ENCODE measurements around the gene TM4SF4. TPM values are rescaled to one million over a fixed set of nuclear protein-coding genes. Genes with fewer than 3 reads are reported as not detected.

The TM4SF4 gene
- total RNA-seq, 1 donor from 2014 or later: not detected

GRCh38 chr3:149548669-149549065 is 74.2 kb downstream of the TM4SF4 start:
- H3K9me3 ChIP-seq: no peaks in the 10 kb centered on the region
- ATAC-seq (no peak), DNase-seq (no peak)
- peaks cover 26% of the 10 kb centered on the region for H3K4me1 ChIP-seq
- no peak for TF ChIP-seq CTCF (IDR thresholded peaks at IDR 0.05)
- H3K27me3 ChIP-seq (ENCODE audit: low read depth): no peaks in the 10 kb centered on the region
- H3K4me3 ChIP-seq: no peak overlapping the region
- intact Hi-C loops (cut with DNase I): no loop called here
- H3K36me3 ChIP-seq: no peaks in the 10 kb centered on the region
- H3K27ac ChIP-seq: peak overlapping the region; percentile 62

- intact Hi-C loops (cut with DNase I): no loop called here
- H3K4me3 ChIP-seq: no peak overlapping the region
- no peaks in the 10 kb centered on the region for H3K36me3 ChIP-seq
- no peak for DNase-seq
- H3K9me3 ChIP-seq: no peaks in the 10 kb centered on the region
- H3K27me3 ChIP-seq (ENCODE audit: low read depth): no peaks in the 10 kb centered on the region
- no peak for ATAC-seq
- H3K4me1 ChIP-seq: peaks cover 46% of the 10 kb centered on the region
- TF ChIP-seq CTCF (IDR thresholded peaks at IDR 0.05): no peak
- H3K27ac ChIP-seq: no peak overlapping the region
These were observed 77.0 kb downstream of the TM4SF4 start for GRCh38 chr3:149551500-149551899.

GRCh38 chr3:149552700-149553099 is 78.2 kb downstream of the TM4SF4 start:
- DNase-seq: no peak
- no peak for TF ChIP-seq CTCF (IDR thresholded peaks at IDR 0.05)
- no peak overlapping the region for H3K27ac ChIP-seq
- ATAC-seq: no peak
- H3K9me3 ChIP-seq: no peaks in the 10 kb centered on the region
- H3K4me1 ChIP-seq: peaks cover 44% of the 10 kb centered on the region
- no peaks in the 10 kb centered on the region for H3K36me3 ChIP-seq
- no peak overlapping the region for H3K4me3 ChIP-seq
- no peaks in the 10 kb centered on the region for H3K27me3 ChIP-seq (ENCODE audit: low read depth)
- intact Hi-C loops (cut with DNase I): no loop called here

Other genes with a start within 250 kb of the TM4SF4 start
- 6.5 TPM for gene TM4SF18, start 141.1 kb upstream of the TM4SF4 start, total RNA-seq
- gene TM4SF1, start 97.0 kb upstream of the TM4SF4 start, total RNA-seq: 146 TPM
- 89.5 TPM for gene WWTR1, start 183.3 kb downstream of the TM4SF4 start, total RNA-seq

All from lower lobe of right lung (tissue), 2 donors.